WTC11 (cell line): ENCODE results near the gene RPS24. TPM values are rescaled to one million over a fixed set of nuclear protein-coding genes. Genes with fewer than 3 reads are reported as not detected.

Source experiments
- ATAC-seq: fragments of 200-7000 bp; cut with Tn5 transposase; 2 replicates; pipeline ENCODE4 v1.10.0; 2021; ENCODE audit warnings: mild to moderate bottlenecking, moderate library complexity
- CTCF ChIA-PET: fragments of 300-600 bp; sonication (Branson Sonifier 250); formaldehyde crosslinking; loops from one replicate; lab custom pipeline; 2021; ENCODE audit warnings: antibody characterized with exemption; lab: Charles Lee
- POLR2A ChIA-PET: fragments of 350-600 bp; sonication (Branson Sonifier 250); formaldehyde crosslinking; loops from one replicate; lab custom pipeline; 2021; ENCODE audit warnings: antibody characterized with exemption; lab: Charles Lee
- DNase-seq: peaks from one replicate; pipeline ENCODE4 v3.0.0; 2021; ENCODE audit warnings: low spot score
- H3K27ac Mint-ChIP-seq: 2 replicates; pipeline ENCODE4 v1.8.0; 2021; ENCODE audit warnings: mixed read lengths
- H3K27me3 Mint-ChIP-seq: 2 replicates; pipeline ENCODE4 v1.8.0; 2021; ENCODE audit warnings: low read depth, mild to moderate bottlenecking, moderate library complexity, mixed read lengths
- H3K36me3 Mint-ChIP-seq: 2 replicates; pipeline ENCODE4 v1.8.0; 2021; ENCODE audit warnings: mixed read lengths
- H3K4me1 Mint-ChIP-seq: 2 replicates; pipeline ENCODE4 v1.8.0; 2022; ENCODE audit warnings: mixed read lengths
- H3K4me3 Mint-ChIP-seq: 2 replicates; pipeline ENCODE4 v1.8.0; 2021; ENCODE audit warnings: mild to moderate bottlenecking, moderate library complexity, mixed read lengths
- H3K9me3 Mint-ChIP-seq: 2 replicates; pipeline ENCODE4 v1.8.0; 2021; ENCODE audit warnings: mixed read lengths
- AFF4 ChIP-seq: sonication (generic); formaldehyde crosslinking; IDR thresholded peaks from 2 replicates; pipeline ENCODE4 v1.8.1; 2023; ENCODE audit warnings: mild to moderate bottlenecking, missing genetic modification reagents, borderline replicate concordance
- ATF1 ChIP-seq: sonication (generic); formaldehyde crosslinking; IDR thresholded peaks from 2 replicates; pipeline ENCODE4 v1.8.1; 2023; ENCODE audit warnings: mild to moderate bottlenecking, moderate library complexity, missing genetic modification reagents
- FOXP1 ChIP-seq: sonication (generic); formaldehyde crosslinking; IDR thresholded peaks from 2 replicates; pipeline ENCODE4 v1.8.0; 2022; ENCODE audit warnings: missing genetic modification reagents, mild to moderate bottlenecking, moderate library complexity, borderline replicate concordance
- FOXP4 ChIP-seq: sonication (generic); formaldehyde crosslinking; IDR thresholded peaks from 2 replicates; pipeline ENCODE4 v1.8.0; 2022; ENCODE audit warnings: mild to moderate bottlenecking, missing genetic modification reagents
- JAZF1 ChIP-seq: fragments of 250-450 bp; sonication (Bioruptor Pico); IDR thresholded peaks from 2 replicates; pipeline ENCODE4 v1.9.0; 2021; ENCODE audit warnings: moderate library complexity, mild to moderate bottlenecking, inconsistent platforms
- MAX ChIP-seq: sonication (generic); formaldehyde crosslinking; IDR thresholded peaks from 2 replicates; pipeline ENCODE4 v1.8.0; 2022; ENCODE audit warnings: mild to moderate bottlenecking, missing genetic modification reagents
- NFATC4 ChIP-seq: fragments of 250-450 bp; sonication (Bioruptor Pico); IDR thresholded peaks from 2 replicates; pipeline ENCODE4 v1.9.0; 2021; ENCODE audit warnings: mild to moderate bottlenecking
- NR2C2 ChIP-seq: sonication (generic); formaldehyde crosslinking; IDR thresholded peaks from 2 replicates; pipeline ENCODE4 v1.8.0; 2022; ENCODE audit warnings: mild to moderate bottlenecking, missing genetic modification reagents
- OVOL2 ChIP-seq: fragments of 250-450 bp; sonication (Bioruptor Pico); IDR thresholded peaks from 2 replicates; pipeline ENCODE4 v1.9.0; 2021; ENCODE audit warnings: mild to moderate bottlenecking, borderline replicate concordance
- RELA ChIP-seq: sonication (generic); formaldehyde crosslinking; IDR thresholded peaks from 2 replicates; pipeline ENCODE4 v1.8.1; 2022; ENCODE audit warnings: missing genetic modification reagents, mild to moderate bottlenecking, borderline replicate concordance
- RORB ChIP-seq: fragments of 250-450 bp; sonication (Bioruptor Pico); IDR thresholded peaks from 2 replicates; pipeline ENCODE4 v1.9.0; 2021; ENCODE audit warnings: mild to moderate bottlenecking
- TCF7 ChIP-seq: sonication (generic); formaldehyde crosslinking; IDR thresholded peaks from 2 replicates; pipeline ENCODE4 v1.8.0; 2022; ENCODE audit warnings: mild to moderate bottlenecking, low read depth, missing genetic modification reagents, moderate library complexity
- TP53 ChIP-seq: sonication (generic); formaldehyde crosslinking; IDR thresholded peaks from 2 replicates; pipeline ENCODE4 v1.8.1; 2023; ENCODE audit warnings: mild to moderate bottlenecking, missing genetic modification reagents
- ZBTB21 ChIP-seq: sonication (generic); formaldehyde crosslinking; IDR thresholded peaks from 2 replicates; pipeline ENCODE4 v1.8.1; 2023; ENCODE audit warnings: mild to moderate bottlenecking, missing genetic modification reagents, borderline replicate concordance
- ZNF121 ChIP-seq: sonication (generic); formaldehyde crosslinking; IDR thresholded peaks from 2 replicates; pipeline ENCODE4 v1.8.0; 2023; ENCODE audit warnings: missing genetic modification reagents
- ZNF281 ChIP-seq: sonication (generic); formaldehyde crosslinking; IDR thresholded peaks from 2 replicates; pipeline ENCODE4 v1.8.0; 2023; ENCODE audit warnings: mild to moderate bottlenecking, missing genetic modification reagents
- ZNF416 ChIP-seq: fragments of 250-450 bp; sonication (Bioruptor Pico); IDR thresholded peaks from 2 replicates; pipeline ENCODE4 v1.9.0; 2021; ENCODE audit warnings: mild to moderate bottlenecking, inconsistent platforms
- ZNF671 ChIP-seq: fragments of 250-450 bp; sonication (Bioruptor Pico); IDR thresholded peaks from 2 replicates; pipeline ENCODE4 v1.8.0; 2021; ENCODE audit warnings: mild to moderate bottlenecking
- total RNA-seq: library from RNA; stranded (reverse); gene quantifications from 3 replicates; pipeline ENCODE4 v1.2.3, GENCODE V29; 2021
- TF ChIP-seq, protein P1 (sequence below): sonication (generic); formaldehyde crosslinking; IDR thresholded peaks from 2 replicates; pipeline ENCODE4 v1.8.1; 2023; ENCODE audit warnings: mild to moderate bottlenecking, missing genetic modification reagents, moderate library complexity
- TF ChIP-seq, protein P2 (sequence below): fragments of 250-450 bp; sonication (Bioruptor Pico); IDR thresholded peaks from 2 replicates; pipeline ENCODE4 v1.8.0; 2021; ENCODE audit warnings: mild to moderate bottlenecking

Gene RPS24
- total RNA-seq, 1 experiment from 2014 or later, result 1,819 TPM

- TF ChIP-seq AFF4 (CRISPR knock-in tag) (no peak), TP53 (CRISPR knock-in tag) (no peak), MAX (no peak), FOXP4 (CRISPR knock-in tag) (no peak), ZNF281 (CRISPR knock-in tag) (no peak)
These were observed 31.9 kb downstream of the RPS24 start (continued) for GRCh38 chr10:78065611-78066010.

DNA sequence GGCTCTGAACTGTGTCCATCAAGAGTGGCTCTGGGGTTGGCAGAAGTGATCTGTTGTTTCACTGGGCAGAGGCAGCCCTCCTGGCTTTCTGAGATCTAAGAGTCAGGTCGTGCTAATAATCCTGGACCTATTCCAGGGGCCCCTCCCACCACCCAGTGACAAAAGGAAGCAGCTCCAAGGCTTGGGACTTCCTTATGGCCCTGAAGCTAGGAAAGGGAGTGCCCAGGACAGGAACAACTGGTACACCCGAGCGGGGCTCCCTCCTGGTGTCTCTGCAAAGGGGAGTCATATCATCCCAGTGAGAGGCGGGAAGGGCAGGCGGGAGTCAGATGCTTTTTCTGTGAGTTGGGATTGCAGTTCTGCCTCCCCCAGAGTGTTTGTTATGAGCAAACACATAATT lies 32.3 kb downstream of the RPS24 start:
- H3K9me3 Mint-ChIP-seq, result no peaks in the 10 kb centered on the region
- CTCF ChIA-PET, result no interaction called here
- H3K27me3 Mint-ChIP-seq, result peaks cover 2% of the 10 kb centered on the region; the same call in 1 of the 2 replicates
- TF ChIP-seq RORB (no peak), ZNF671 (CRISPR knock-in tag) (no peak), TCF7 (CRISPR knock-in tag) (no peak), AFF4 (CRISPR knock-in tag) (no peak), FOXP1 (CRISPR knock-in tag) (no peak), ATF1 (no peak), ZBTB21 (CRISPR knock-in tag) (no peak), ZNF121 (CRISPR knock-in tag) (no peak), RELA (CRISPR knock-in tag) (no peak), OVOL2 (CRISPR knock-in tag) (no peak), ZNF416 (CRISPR knock-in tag) (no peak), NFATC4 (no peak), JAZF1 (CRISPR knock-in tag) (no peak), NR2C2 (CRISPR knock-in tag) (no peak)
- TF ChIP-seq, protein P1, sequence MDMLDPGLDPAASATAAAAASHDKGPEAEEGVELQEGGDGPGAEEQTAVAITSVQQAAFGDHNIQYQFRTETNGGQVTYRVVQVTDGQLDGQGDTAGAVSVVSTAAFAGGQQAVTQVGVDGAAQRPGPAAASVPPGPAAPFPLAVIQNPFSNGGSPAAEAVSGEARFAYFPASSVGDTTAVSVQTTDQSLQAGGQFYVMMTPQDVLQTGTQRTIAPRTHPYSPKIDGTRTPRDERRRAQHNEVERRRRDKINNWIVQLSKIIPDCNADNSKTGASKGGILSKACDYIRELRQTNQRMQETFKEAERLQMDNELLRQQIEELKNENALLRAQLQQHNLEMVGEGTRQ, result no peak
- TF ChIP-seq, protein P2, sequence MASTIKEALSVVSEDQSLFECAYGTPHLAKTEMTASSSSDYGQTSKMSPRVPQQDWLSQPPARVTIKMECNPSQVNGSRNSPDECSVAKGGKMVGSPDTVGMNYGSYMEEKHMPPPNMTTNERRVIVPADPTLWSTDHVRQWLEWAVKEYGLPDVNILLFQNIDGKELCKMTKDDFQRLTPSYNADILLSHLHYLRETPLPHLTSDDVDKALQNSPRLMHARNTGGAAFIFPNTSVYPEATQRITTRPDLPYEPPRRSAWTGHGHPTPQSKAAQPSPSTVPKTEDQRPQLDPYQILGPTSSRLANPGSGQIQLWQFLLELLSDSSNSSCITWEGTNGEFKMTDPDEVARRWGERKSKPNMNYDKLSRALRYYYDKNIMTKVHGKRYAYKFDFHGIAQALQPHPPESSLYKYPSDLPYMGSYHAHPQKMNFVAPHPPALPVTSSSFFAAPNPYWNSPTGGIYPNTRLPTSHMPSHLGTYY (CRISPR knock-in tag), result no peak
- TF ChIP-seq, all 79 proteins: peak for 0
- Mint-ChIP-seq H3K4me3 (no peak overlapping the region), H3K36me3 (no peaks in the 10 kb centered on the region), H3K27ac (no peak overlapping the region), H3K4me1 (peaks cover 4% of the 10 kb centered on the region; the same call in 1 of the 2 replicates)
- no peak for ATAC-seq
- DNase-seq, result no peak
- POLR2A ChIA-PET, result no interaction called here
